Tibial artery (tissue), 4 donors: Measurements from ENCODE around the gene PIP5K1B.

Experiments
- DNase-seq, 2 donors: peaks; one replicate each; pipeline ENCODE4 v3.0.0-alpha.2; 2019
- H3K27ac ChIP-seq, 2 donors: fragments of 200-600 bp; sonication (generic) in 1 of 2; 1 replicate in 1 of 2; 2 replicates in 1 of 2; pipeline ENCODE4 v1.5.1; 2018 to 2019; ENCODE audit warnings: mild to moderate bottlenecking in 1 of 2
- H3K27me3 ChIP-seq, 2 donors: fragments of 200-600 bp; sonication (generic) in 1 of 2; one replicate each; pipeline versions ENCODE4 v1.5.1 to v1.6.0; 2016 to 2019
- H3K36me3 ChIP-seq, 3 donors: fragments of 200-600 bp; sonication (generic) in 2 of 3; one replicate each; pipeline ENCODE4 v1.5.1; 2016 to 2019; ENCODE audit warnings: mild to moderate bottlenecking in 2 of 3
- H3K4me1 ChIP-seq, 4 donors: fragments of 200-600 bp; sonication (generic) in 2 of 4; 1 replicate in 3 of 4; 2 replicates in 1 of 4; pipeline ENCODE4 v1.5.1; 2016 to 2019
- H3K4me3 ChIP-seq, 2 donors: fragments of 200-600 bp; sonication (generic) in 1 of 2; 1 replicate in 1 of 2; 2 replicates in 1 of 2; pipeline ENCODE4 v1.5.1; 2018 to 2019; ENCODE audit warnings: mild to moderate bottlenecking in 2 of 2
- H3K9me3 ChIP-seq, 3 donors: fragments of 200-600 bp; sonication (generic) in 1 of 3; one replicate each; pipeline ENCODE4 v1.5.1; 2016 to 2019
- intact Hi-C: fragments of 100-400 bp; cut with DNase I; formaldehyde crosslinking; loops from one replicate; pipeline ENCODE4 v1.15.0; 2023; ENCODE audit warnings: low total_unique reads
- TF ChIP-seq, protein P1 (sequence below), 2 experiments: fragments of 200-600 bp in 1 of 2; fragments of 450-650 bp in 1 of 2; IDR thresholded peaks; one replicate each; pipeline ENCODE4 v1.5.1; 2017 to 2019; ENCODE audit warnings: antibody characterized with exemption in 2 of 2, mild to moderate bottlenecking in 1 of 2, moderate library complexity in 1 of 2

Gene PIP5K1B

DNA sequence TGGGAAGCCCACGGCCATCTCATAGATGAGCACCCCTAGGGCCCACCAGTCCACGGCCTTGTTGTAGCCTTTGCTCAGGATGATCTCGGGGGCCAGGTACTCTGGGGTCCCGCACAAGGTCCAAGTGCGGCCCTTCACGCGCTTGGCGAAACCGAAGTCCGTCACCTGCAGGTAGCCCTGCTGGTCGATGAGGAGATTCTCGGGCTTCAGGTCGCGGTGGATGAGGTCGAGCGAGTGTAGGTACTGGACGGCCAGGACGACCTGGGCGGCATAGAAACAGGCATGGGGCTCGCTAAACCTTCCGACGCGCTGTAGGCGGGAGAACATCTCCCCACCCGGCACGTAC lies 308.3 kb downstream of the PIP5K1B start:
- no peak overlapping the region for H3K4me3 ChIP-seq
- intact Hi-C loops, result no loop called here
- no peak for DNase-seq
- H3K9me3 ChIP-seq, result no peaks in the 10 kb centered on the region
- TF ChIP-seq, protein P1, sequence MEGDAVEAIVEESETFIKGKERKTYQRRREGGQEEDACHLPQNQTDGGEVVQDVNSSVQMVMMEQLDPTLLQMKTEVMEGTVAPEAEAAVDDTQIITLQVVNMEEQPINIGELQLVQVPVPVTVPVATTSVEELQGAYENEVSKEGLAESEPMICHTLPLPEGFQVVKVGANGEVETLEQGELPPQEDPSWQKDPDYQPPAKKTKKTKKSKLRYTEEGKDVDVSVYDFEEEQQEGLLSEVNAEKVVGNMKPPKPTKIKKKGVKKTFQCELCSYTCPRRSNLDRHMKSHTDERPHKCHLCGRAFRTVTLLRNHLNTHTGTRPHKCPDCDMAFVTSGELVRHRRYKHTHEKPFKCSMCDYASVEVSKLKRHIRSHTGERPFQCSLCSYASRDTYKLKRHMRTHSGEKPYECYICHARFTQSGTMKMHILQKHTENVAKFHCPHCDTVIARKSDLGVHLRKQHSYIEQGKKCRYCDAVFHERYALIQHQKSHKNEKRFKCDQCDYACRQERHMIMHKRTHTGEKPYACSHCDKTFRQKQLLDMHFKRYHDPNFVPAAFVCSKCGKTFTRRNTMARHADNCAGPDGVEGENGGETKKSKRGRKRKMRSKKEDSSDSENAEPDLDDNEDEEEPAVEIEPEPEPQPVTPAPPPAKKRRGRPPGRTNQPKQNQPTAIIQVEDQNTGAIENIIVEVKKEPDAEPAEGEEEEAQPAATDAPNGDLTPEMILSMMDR (IDR thresholded peaks at IDR 0.05), result no peak
- no peaks in the 10 kb centered on the region for H3K36me3 ChIP-seq
- no peak overlapping the region for H3K27ac ChIP-seq
- H3K4me1 ChIP-seq, result peaks cover 0 to 10% (median 2%) of the 10 kb centered on the region in 4 donors
- peaks cover 0 to 3% of the 10 kb centered on the region in 2 donors for H3K27me3 ChIP-seq

DNA sequence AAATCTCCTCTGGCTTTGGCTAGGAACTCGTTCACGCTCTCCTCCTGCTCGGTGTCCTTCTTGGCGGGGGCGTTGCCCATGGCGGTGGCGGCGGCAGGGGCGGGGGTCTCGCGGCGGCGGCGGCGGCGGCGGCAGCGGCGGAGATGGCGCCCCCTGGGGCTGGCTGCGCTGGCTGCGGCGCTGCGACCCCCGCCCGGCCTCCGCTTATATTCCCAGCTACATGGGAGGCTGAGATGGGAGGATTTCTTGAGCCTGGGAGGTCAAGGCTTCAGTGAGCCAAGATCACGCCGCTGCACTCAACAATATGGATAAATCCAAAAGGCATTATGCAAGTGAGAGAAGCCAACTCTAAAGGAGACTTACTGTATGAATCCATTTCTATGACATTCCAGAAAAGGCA lies 309.0 kb downstream of the PIP5K1B start, which contains the start of gene PRKACG:
PRKACG (minus strand) TSS at position 101 of the 400 bp plus-strand sequence; CDS start at position 80, 21 bp downstream.
- intact Hi-C loops, result no loop called here
- no peak within 1 kb of the TSS for H3K4me3 ChIP-seq
- peaks cover 0 to 10% (median 2%) of the 10 kb centered on the region in 4 donors for H3K4me1 ChIP-seq
- TF ChIP-seq, protein P1 (IDR thresholded peaks at IDR 0.05), result no peak
- H3K36me3 ChIP-seq, result no peaks in the 10 kb centered on the region
- H3K27me3 ChIP-seq, result peaks cover 0 to 3% of the 10 kb centered on the region in 2 donors
- no peak for DNase-seq
- H3K27ac ChIP-seq, result no peak within 1 kb of the TSS
- H3K9me3 ChIP-seq, result no peaks in the 10 kb centered on the region

DNA sequence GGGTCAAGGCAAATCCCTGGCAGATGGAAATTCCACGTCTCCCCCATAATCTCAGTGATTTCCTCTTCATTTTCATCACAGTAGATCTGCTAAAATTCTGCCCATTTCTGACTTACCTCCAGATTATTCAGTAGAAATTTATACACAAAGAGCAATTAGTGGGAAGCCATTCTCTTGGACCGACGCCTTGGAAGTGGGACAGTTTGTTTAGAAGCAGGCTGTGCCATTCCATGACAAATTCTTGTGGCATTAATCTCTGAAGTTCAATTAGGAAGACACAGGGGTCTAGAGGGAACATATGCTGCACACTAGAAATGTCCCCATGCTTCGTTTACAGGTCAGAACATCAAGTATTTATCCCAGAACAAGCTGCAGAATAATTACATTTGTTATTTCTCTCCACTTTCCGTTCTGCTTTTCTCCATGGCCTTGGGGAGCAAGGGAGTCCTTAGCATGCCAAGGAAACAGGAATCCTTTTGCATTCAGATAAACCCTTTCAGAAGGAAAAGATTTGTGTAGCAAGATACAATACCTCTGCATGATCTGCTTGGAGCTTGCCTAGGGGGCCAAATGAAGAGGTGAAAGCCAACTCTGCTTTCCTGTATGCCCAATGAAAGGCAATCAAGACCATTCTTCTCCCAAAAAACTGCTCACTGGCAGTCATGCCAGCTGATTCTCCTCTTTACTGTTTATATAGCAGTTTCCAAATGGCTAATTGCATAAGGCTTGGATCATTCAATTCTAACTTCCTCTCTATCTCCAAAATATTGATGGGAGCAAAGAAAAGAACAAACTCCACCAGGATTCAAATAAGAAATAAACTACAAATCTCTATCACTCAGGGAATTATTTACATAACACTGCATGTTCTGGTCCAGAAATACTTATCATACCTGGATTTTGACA lies 311.4 kb downstream of the PIP5K1B start:
- Histone ChIP-seq H3K9me3 (no peaks in the 10 kb centered on the region), H3K4me1 (peaks cover 0 to 10% (median 2%) of the 10 kb centered on the region in 4 donors), H3K36me3 (no peaks in the 10 kb centered on the region), H3K27me3 (peaks cover 0 to 3% of the 10 kb centered on the region in 2 donors), H3K4me3 (no peak overlapping the region), H3K27ac (no peak overlapping the region)
- intact Hi-C loops, result no loop called here
- TF ChIP-seq, protein P1 (IDR thresholded peaks at IDR 0.05), result no peak
- no peak for DNase-seq

DNA sequence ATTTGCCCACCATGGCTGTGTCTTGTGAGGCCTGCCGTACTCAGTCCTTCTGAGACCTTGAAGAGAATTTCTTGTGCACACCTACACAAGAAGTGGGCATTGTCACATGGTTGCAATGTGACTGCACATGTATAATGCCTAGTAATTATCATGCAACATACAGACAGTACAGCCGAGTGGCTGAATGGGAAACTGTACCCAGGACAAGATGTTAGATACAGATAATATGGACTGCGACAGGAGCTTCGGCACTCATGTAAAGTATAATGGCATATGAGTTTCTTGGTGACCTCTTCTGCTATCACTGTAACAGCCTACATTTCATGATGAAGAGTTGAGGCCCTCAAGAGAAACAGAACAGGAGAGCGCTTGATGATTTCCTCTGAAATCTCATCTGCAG lies 313.7 kb downstream of the PIP5K1B start:
- intact Hi-C loops, result no loop called here
- H3K4me1 ChIP-seq, result peaks cover 0 to 10% (median 2%) of the 10 kb centered on the region in 4 donors
- H3K27ac ChIP-seq, result no peak overlapping the region
- no peaks in the 10 kb centered on the region for H3K36me3 ChIP-seq
- TF ChIP-seq, protein P1 (IDR thresholded peaks at IDR 0.05), result no peak
- H3K4me3 ChIP-seq, result no peak overlapping the region
- no peaks in the 10 kb centered on the region for H3K9me3 ChIP-seq
- no peaks in the 10 kb centered on the region for H3K27me3 ChIP-seq
- no peak for DNase-seq

DNA sequence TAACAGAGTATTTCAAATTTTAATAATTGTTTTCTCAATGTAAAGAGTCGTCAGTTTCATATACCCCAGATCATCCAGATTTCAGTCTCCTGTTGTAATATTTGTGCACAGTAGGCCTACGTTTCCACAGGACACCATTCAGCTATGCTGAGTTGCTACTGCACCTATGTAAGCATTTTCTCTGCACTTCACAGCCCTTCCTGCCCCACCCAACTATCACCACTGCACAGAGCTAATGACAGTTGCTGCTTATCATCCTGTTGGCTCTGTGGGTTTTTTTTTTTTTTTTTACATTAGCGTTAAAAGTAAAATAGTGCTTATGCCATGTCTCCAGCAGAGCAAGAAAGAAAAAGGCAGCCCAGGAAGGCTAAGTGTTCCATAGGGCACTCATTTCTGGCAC lies 314.8 kb downstream of the PIP5K1B start:
- intact Hi-C loops, result loop anchor here (10.0 kb wide), 1 partner anchor 435 kb away; no protein-coding TSS in a partner anchor
- Histone ChIP-seq H3K4me3 (no peak overlapping the region), H3K27ac (no peak overlapping the region), H3K4me1 (peaks cover 0 to 10% (median 2%) of the 10 kb centered on the region in 4 donors), H3K9me3 (no peaks in the 10 kb centered on the region), H3K27me3 (no peaks in the 10 kb centered on the region), H3K36me3 (no peaks in the 10 kb centered on the region)
- TF ChIP-seq, protein P1 (IDR thresholded peaks at IDR 0.05), result no peak
- no peak for DNase-seq
